Choroid plexus epithelial cell (primary cell): Measurements from ENCODE around the gene THSD7B.

ENCODE experiments used
- DNase-seq: peaks from one replicate; pipeline ENCODE4 v3.0.0-alpha.2; 2010; ENCODE audit warnings: low read depth
- H3K4me3 ChIP-seq: 2 replicates; pipeline ENCODE4 v1.5.1; 2011; ENCODE audit warnings: low read depth, mild to moderate bottlenecking, control low read depth, low read length, moderate library complexity
- TF ChIP-seq, protein P1 (sequence below): conservative IDR thresholded peaks from 2 replicates; pipeline ENCODE4 v1.5.1; 2011; ENCODE audit warnings: low read depth, mild to moderate bottlenecking, control low read depth, inconsistent platforms, low read length, moderate library complexity

The THSD7B gene

GRCh38 chr2:137654046-137654445 lies 888.7 kb downstream of the THSD7B start:
- no peak for DNase-seq
- no peak overlapping the region for H3K4me3 ChIP-seq
- TF ChIP-seq, protein P1, sequence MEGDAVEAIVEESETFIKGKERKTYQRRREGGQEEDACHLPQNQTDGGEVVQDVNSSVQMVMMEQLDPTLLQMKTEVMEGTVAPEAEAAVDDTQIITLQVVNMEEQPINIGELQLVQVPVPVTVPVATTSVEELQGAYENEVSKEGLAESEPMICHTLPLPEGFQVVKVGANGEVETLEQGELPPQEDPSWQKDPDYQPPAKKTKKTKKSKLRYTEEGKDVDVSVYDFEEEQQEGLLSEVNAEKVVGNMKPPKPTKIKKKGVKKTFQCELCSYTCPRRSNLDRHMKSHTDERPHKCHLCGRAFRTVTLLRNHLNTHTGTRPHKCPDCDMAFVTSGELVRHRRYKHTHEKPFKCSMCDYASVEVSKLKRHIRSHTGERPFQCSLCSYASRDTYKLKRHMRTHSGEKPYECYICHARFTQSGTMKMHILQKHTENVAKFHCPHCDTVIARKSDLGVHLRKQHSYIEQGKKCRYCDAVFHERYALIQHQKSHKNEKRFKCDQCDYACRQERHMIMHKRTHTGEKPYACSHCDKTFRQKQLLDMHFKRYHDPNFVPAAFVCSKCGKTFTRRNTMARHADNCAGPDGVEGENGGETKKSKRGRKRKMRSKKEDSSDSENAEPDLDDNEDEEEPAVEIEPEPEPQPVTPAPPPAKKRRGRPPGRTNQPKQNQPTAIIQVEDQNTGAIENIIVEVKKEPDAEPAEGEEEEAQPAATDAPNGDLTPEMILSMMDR = no peak

DNA sequence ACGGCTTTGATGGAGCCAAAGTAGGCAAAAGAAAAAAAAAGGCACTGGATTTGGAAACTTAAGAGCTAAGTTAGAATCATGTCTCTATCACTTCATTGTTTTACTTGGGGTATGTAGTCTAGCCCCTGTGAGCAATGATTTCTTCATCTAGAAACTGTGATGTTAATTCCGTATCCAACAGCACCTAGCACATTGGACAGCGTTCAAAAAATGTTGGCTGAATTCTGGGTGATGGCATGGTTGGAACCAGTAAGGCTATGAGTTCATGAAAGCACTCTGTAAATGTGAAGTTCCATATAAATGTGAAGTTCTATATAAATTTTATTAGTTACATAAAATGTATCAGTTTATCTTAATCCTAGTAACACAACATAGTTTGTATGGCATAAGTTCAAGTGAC lies 890.5 kb downstream of the THSD7B start:
- TF ChIP-seq, protein P1 = no peak
- no peak overlapping the region for H3K4me3 ChIP-seq
- DNase-seq = no peak

DNA sequence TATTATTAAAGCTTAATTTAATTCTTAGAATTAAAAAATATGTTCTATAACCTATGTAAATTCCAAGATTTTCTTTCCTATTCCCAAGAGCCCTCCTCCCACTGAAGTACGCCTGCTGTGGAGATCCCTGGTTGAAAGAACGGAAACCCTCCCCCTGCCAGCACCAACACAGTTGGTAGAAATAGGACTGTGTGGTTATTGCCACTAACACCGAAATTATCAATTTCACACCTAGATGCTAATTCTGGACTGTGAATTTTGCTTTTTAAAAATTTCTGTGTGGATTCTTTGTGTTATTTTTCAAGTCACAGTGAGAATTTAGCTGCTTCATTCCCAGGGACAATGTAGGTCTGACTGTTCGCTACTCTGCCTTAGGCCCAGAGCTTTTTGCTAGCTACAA lies 893.1 kb downstream of the THSD7B start:
- DNase-seq = no peak
- no peak overlapping the region for H3K4me3 ChIP-seq
- TF ChIP-seq, protein P1 = no peak

- TF ChIP-seq, protein P1 = no peak
Observed at GRCh38 chr2:137659616-137660015, 894.3 kb downstream of the THSD7B start.

DNA sequence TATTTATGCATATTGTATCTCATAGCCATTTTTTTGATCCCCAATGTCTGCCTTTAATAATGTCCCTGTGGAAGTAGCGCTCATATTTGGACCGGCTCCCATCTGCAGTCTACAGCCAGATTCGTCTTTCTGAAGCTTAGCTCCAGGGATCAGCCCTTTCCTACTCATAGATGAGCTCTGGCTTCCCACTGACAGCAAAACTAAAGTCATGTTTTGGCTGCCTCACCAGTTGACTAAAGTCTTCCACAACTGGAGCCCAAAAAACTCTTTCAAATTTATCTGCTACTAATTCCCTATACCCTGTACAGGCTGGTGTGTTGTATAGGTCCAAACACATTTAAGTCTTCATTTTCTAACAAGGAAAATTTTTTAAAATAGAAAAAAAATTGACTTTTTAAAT lies 904.8 kb downstream of the THSD7B start:
- TF ChIP-seq, protein P1 = no peak

More at GRCh38 chr2:137659616-137660015, 894.3 kb downstream of the THSD7B start:
- DNase-seq = no peak
- H3K4me3 ChIP-seq = no peak overlapping the region

DNA sequence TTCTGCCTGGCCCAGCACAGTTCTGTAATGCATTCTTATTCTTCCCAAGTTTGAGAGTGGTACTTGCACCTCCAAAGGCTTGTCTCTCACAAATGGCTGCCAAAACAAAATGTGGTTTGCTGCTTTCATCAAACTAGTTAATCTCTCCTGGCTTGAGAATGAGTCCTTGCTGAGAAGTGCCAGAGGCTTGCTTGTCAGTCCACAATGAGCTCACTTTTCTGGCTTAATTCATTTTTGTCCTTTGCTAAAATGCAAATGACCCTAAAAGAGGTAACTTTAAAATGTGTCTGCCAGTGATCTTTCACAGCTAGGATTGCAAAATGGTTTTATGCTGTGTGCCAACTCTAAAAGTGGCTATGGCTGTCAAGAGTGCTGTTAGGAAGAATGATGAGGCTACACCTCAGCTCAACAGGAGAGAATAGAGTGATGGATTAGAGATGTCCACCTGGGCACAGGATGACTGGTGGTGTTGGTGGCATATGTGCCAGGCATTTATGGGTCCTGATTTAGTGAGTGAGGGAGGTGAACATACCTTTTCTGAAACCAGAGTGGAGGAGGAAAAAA lies 907.7 kb downstream of the THSD7B start:
- TF ChIP-seq, protein P1 = no peak
- no peak overlapping the region for H3K4me3 ChIP-seq
- no peak for DNase-seq

More for the DNA sequence above, 904.8 kb downstream of the THSD7B start:
- H3K4me3 ChIP-seq = no peak overlapping the region
- no peak for DNase-seq

DNA sequence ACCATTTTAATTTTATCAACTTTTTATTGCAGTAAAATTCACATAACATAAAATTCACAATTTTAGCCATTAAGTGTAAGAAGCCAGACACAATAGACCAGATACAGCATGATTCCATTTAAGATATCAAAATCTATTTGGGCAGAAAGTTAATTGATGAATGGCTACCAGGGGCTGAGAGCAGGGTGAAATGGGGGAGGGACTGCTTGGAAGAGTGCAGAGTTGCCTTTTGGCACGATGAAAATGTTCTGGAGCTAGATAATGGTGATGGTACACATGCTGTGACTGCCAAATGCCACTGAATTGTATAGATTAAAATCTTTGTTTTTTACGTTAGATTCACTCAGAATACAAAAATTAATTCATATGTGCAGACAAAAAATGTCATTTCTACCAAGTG lies 909.6 kb downstream of the THSD7B start:
- no peak for DNase-seq
- TF ChIP-seq, protein P1 = no peak
- H3K4me3 ChIP-seq = no peak overlapping the region
